Effector CD8-positive, alpha-beta T cell (primary cell): ENCODE results near the gene GAR1.
"Not testable (repeated sequence)": the region's sequence is repeated elsewhere in the genome, so short reads cannot be mapped to it uniquely, and the experiment has no call there.

Experiments
- DNase-seq: peaks from one replicate; lab custom pipeline; 2025; lab: John Stamatoyannopoulos, UW

Gene GAR1

GRCh38 chr4:109846395-109847098 is 31.0 kb downstream of the GAR1 start:
- DNase-seq: no peak

- DNase-seq: no peak
Observed at GRCh38 chr4:109847896-109848442, 32.4 kb downstream of the GAR1 start, which contains the start of gene LRIT3. Gene LRIT3, plus strand, starts transcription at chr4:109848107. Its CDS starts 95 bp downstream, at chr4:109848202.

- no peak for DNase-seq
Observed at GRCh38 chr4:109848501-109848900, 32.9 kb downstream of the GAR1 start.

- DNase-seq: no peak
Observed at GRCh38 chr4:109850601-109851000, 35.0 kb downstream of the GAR1 start.

- not testable (repeated sequence) for DNase-seq
Observed at GRCh38 chr4:109859426-109860300, 44.1 kb downstream of the GAR1 start.

GRCh38 chr4:109861271-109861670 is 45.7 kb downstream of the GAR1 start:
- DNase-seq: no peak

- DNase-seq: no peak
Observed at GRCh38 chr4:109861916-109862511, 46.5 kb downstream of the GAR1 start.

- DNase-seq: no peak
Observed at GRCh38 chr4:109864134-109864533, 48.6 kb downstream of the GAR1 start.

GRCh38 chr4:109870061-109870460 is 54.5 kb downstream of the GAR1 start:
- DNase-seq: no peak

GRCh38 chr4:109872065-109872464 is 56.5 kb downstream of the GAR1 start:
- no peak for DNase-seq

GRCh38 chr4:109872950-109873656 is 57.5 kb downstream of the GAR1 start:
- no peak for DNase-seq

- no peak for DNase-seq
Observed at GRCh38 chr4:109873791-109874514, 58.4 kb downstream of the GAR1 start.
